Adipose tissue (tissue), 3 donors: ENCODE measurements around the gene HDHD2. TPM values are rescaled to one million over a fixed set of nuclear protein-coding genes. Genes with fewer than 3 reads are reported as not detected.

Experiments
- H3K27ac ChIP-seq: one replicate; pipeline ENCODE4 v1.5.1; 2013; ENCODE audit warnings: low read depth, low read length
- WGBS, 3 donors: extraction: QIAGEN DNeasy Blood & Tissue Kit; methylation state at CpG; one replicate each; pipeline ENCODE4 v1.1.7; 2013; 5-methylcytosine and 5-hydroxymethylcytosine counted together
- polyA plus RNA-seq, 3 donors: library from polyadenylated mRNA; stranded (reverse); fragments of 200-250 nt; gene quantifications; one replicate each; pipeline ENCODE4 v1.2.3, GENCODE V29; 2013
- donor health status: healthy with polysubstance abuse.
- donor health status: Bipolar disorder and iron deficiency.
- donor health status: healthy.

Gene HDHD2
- polyA plus RNA-seq, 3 donors, result 15.4 to 27.7 (median 19.3) TPM

DNA sequence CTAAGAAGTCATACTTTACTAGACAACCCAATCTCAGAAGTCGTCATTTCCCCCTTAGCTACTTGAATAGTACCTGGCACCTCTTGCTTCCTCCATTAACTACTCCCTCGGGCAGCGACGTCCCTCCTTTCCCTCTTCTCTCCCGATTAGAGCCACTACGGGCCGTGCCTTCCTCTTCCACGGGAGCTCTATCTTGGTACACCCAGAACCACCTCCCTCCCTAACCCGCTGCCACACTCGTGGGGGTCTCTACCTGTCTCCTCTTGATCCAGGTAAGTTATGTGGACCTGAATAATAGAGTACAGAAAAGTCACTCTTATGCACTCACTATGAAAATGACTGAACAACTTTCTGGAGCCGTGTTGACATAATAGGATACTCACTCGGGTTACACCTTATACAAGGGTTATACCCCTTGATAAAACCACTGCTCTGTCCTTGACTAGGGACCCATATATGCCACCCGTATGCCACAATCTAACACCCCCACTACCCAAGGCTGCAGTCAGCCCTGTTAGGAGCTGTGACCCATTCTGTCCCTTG, 595 bp upstream of the HDHD2 start:
- H3K27ac ChIP-seq, result peak overlapping the region; percentile 12
- 2 to 8% (median 8%) methylated on average over 13 of the region's 13 CpGs for WGBS, 3 donors

GRCh38 chr18:47149457-47150028, 757 bp downstream of the HDHD2 start:
- 15 to 36% (median 32%) methylated on average over 12 of the region's 12 CpGs for WGBS, 3 donors
- H3K27ac ChIP-seq, result no peak overlapping the region

DNA sequence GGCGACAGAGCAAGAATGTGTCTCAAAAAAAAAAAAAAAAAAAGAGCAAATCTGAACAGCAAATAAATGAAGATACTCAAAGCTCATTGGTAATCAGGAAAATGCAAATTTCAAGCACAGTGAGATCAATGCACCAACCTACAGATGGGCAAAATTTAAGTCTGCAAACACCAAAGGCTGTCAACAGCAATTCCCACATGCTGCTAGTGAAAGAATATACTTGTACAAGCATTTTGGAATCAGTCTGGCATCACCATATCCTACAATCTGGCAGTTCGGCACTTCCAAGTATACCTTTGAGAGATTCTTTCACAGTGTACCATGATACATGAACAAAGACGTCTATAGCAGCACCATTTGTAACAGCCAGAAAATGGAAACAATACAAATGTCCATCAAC, 4.1 kb downstream of the HDHD2 start:
- no peak overlapping the region for H3K27ac ChIP-seq
- 91 to 94% (median 92%) methylated on average over 3 of the region's 3 CpGs for WGBS, 3 donors

- no peak overlapping the region for H3K27ac ChIP-seq
Observed at GRCh38 chr18:47143899-47144485, 6.3 kb downstream of the HDHD2 start.

GRCh38 chr18:47143153-47143552, 7.1 kb downstream of the HDHD2 start:
- 97 to 99% (median 98%) methylated on average over 5 of the region's 5 CpGs for WGBS, 3 donors
- no peak overlapping the region for H3K27ac ChIP-seq

More at GRCh38 chr18:47143899-47144485, 6.3 kb downstream of the HDHD2 start:
- 92 to 94% (median 94%) methylated on average over 4 of the region's 4 CpGs for whole genome bisulfite sequencing, 3 donors

DNA sequence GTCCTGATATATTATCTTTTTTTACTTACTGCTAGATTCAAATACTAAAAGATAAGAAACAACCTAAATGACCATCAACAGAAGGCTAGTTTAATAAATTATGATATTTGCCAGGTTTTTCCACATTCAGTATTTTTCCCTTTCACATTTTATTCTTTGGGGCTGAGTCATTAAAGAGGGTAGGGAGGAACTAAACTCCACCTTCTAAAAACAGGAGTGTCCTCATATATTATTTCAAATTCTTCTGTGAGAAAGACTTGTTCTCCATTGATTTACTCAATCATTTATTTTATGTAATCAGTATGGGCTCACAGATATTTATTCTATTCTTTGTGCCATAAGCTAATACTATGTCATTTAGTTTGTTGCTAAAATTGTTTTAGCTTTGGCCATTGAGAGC, 9.0 kb downstream of the HDHD2 start:
- no peak overlapping the region for H3K27ac ChIP-seq

GRCh38 chr18:47121146-47121545, 29.2 kb downstream of the HDHD2 start:
- H3K27ac ChIP-seq, result no peak overlapping the region
- 75 to 94% (median 79%) methylated on average over 3 of the region's 3 CpGs for WGBS, 3 donors

DNA sequence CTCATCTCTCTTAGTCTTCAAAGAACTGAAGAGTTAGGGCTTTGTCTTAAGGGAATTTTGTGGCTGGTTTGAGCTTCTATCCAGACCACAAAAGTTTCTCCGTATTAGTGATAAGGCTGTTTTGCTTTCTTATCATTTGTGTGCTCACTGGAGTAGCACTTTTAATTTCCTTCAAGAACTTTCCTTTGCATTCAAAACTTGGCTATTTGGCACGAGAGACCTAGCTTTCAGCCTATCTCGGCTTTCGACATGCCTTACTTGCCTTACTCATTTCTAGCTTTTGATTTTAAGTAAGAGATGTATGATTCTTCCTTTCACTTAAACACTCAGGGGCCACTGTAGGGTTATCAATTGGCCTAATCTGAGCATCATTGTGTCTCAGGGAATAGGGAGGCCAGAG, 29.9 kb downstream of the HDHD2 start:
- WGBS, 3 donors, result 63 to 89% (median 82%) methylated on average over 4 of the region's 4 CpGs
- no peak overlapping the region for H3K27ac ChIP-seq

GRCh38 chr18:47118981-47119380, 31.3 kb downstream of the HDHD2 start:
- whole genome bisulfite sequencing, 3 donors, result 94 to 100% (median 97%) methylated on average over 2 of the region's 2 CpGs
- no peak overlapping the region for H3K27ac ChIP-seq

DNA sequence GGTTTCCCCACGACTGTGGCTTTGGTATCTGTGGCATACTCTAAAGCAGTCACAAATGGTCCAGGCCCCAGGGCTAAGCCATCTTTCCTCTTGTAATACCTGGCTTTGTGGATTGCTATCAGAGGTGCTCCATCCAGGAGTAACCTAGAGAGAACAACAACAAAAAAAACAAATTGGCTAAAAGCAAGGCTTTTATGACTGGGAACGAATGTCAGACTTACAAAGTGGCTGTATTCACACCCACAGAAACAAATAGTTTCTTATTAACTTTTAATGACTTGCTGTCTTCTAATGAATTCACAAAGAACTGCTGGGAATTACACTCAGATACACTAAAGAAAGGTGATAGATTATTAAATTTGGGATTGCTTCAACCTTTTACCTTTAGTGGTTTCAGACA, 35.1 kb downstream of the HDHD2 start:
- H3K27ac ChIP-seq, result no peak overlapping the region
- 72 to 87% (median 77%) methylated on average over 2 of the region's 2 CpGs for WGBS, 3 donors

GRCh38 chr18:47113796-47114540, 36.3 kb downstream of the HDHD2 start:
- no peak overlapping the region for H3K27ac ChIP-seq
- WGBS, 3 donors, result 79 to 96% (median 88%) methylated on average over 2 of the region's 2 CpGs

GRCh38 chr18:47110492-47111274, 39.6 kb downstream of the HDHD2 start:
- 66 to 93% (median 89%) methylated on average over 6 of the region's 6 CpGs for WGBS, 3 donors
- H3K27ac ChIP-seq, result no peak overlapping the region

- WGBS, 3 donors, result 76 to 97% (median 80%) methylated on average over 1 of the region's 1 CpG
- no peak overlapping the region for H3K27ac ChIP-seq
Observed at GRCh38 chr18:47109720-47110119, 40.6 kb downstream of the HDHD2 start.

- no peak overlapping the region for H3K27ac ChIP-seq
- 83 to 89% (median 87%) methylated on average over 7 of the region's 7 CpGs for WGBS, 3 donors
Observed at GRCh38 chr18:47108998-47109405, 41.3 kb downstream of the HDHD2 start.

- 75 to 84% (median 83%) methylated on average over 3 of the region's 3 CpGs for WGBS, 3 donors
- no peak overlapping the region for H3K27ac ChIP-seq
Observed at GRCh38 chr18:47108373-47108772, 41.9 kb downstream of the HDHD2 start.

- 28 to 34% (median 31%) methylated on average over 12 of the region's 12 CpGs for WGBS, 3 donors
- no peak overlapping the region for H3K27ac ChIP-seq
Observed at GRCh38 chr18:47100212-47100831, 50.0 kb downstream of the HDHD2 start.

GRCh38 chr18:47095810-47096209, 54.5 kb downstream of the HDHD2 start:
- H3K27ac ChIP-seq, result no peak overlapping the region
- 70 to 89% (median 86%) methylated on average over 3 of the region's 3 CpGs for WGBS, 3 donors

GRCh38 chr18:47087676-47088075, 62.6 kb downstream of the HDHD2 start:
- H3K27ac ChIP-seq, result no peak overlapping the region
- 88 to 93% (median 93%) methylated on average over 5 of the region's 5 CpGs for WGBS, 3 donors
